CD4-positive, alpha-beta T cell treated with Interleukin-21 for 1 hour (primary cell): ENCODE results near the gene CIDEA.
A peak's percentile ranks its signal among the peaks of the same experiment; 100 is the strongest.

ENCODE experiments used
- DNase-seq: peaks from one replicate; pipeline ENCODE4 v3.0.0-alpha.2; 2020

CIDEA gene

GRCh38 chr18:12302391-12303147 lies 48.4 kb downstream of the CIDEA start:
- no peak for DNase-seq

- DNase-seq, result no peak
Measured at GRCh38 chr18:12304351-12305210, 50.4 kb downstream of the CIDEA start.

GRCh38 chr18:12305211-12305610 lies 51.0 kb downstream of the CIDEA start:
- DNase-seq, result no peak

GRCh38 chr18:12305930-12306629 lies 51.9 kb downstream of the CIDEA start:
- no peak for DNase-seq

GRCh38 chr18:12306752-12307700 lies 52.9 kb downstream of the CIDEA start:
- no peak for DNase-seq

- no peak for DNase-seq
Measured at GRCh38 chr18:12307701-12308385, 53.7 kb downstream of the CIDEA start, which contains the start of gene TUBB6. Gene TUBB6, plus strand, starts transcription at chr18:12308241. Its CDS starts 52 bp downstream, at chr18:12308293.

- DNase-seq, result peak; percentile 18
Measured at GRCh38 chr18:12308386-12309100, 54.4 kb downstream of the CIDEA start.

GRCh38 chr18:12309683-12310198 lies 55.6 kb downstream of the CIDEA start:
- DNase-seq, result no peak

- no peak for DNase-seq
Measured at GRCh38 chr18:12310762-12311161, 56.6 kb downstream of the CIDEA start.

- no peak for DNase-seq
Measured at GRCh38 chr18:12312976-12313375, 58.8 kb downstream of the CIDEA start.

- no peak for DNase-seq
Measured at GRCh38 chr18:12313530-12314245, 59.5 kb downstream of the CIDEA start.

GRCh38 chr18:12314591-12315305 lies 60.6 kb downstream of the CIDEA start:
- DNase-seq, result no peak

- DNase-seq, result no peak
Measured at GRCh38 chr18:12315490-12315889, 61.3 kb downstream of the CIDEA start.

GRCh38 chr18:12315911-12316310 lies 61.8 kb downstream of the CIDEA start:
- DNase-seq, result no peak

- no peak for DNase-seq
Measured at GRCh38 chr18:12317664-12318333, 63.6 kb downstream of the CIDEA start.

GRCh38 chr18:12318334-12318697 lies 64.2 kb downstream of the CIDEA start:
- no peak for DNase-seq

GRCh38 chr18:12318857-12319256 lies 64.7 kb downstream of the CIDEA start:
- no peak for DNase-seq

GRCh38 chr18:12321333-12321732 lies 67.2 kb downstream of the CIDEA start:
- no peak for DNase-seq
